Activated CD4-positive, alpha-beta T cell treated with anti-CD3 and anti-CD28 coated beads for 36 hours (primary cell): ENCODE measurements around the gene OVOL3. TPM values are rescaled to one million over a fixed set of nuclear protein-coding genes. Genes with fewer than 3 reads are reported as not detected.

ENCODE experiments used
- ATAC-seq: fragments of 200-7000 bp; cut with Tn5 transposase; one replicate; pipeline ENCODE4 v1.10.0; 2021; ENCODE audit warnings: mild to moderate bottlenecking, moderate library complexity
- CTCF ChIA-PET: fragments of 350-600 bp; sonication (Branson Sonifier 250); formaldehyde crosslinking; loops from one replicate; lab custom pipeline; 2021; ENCODE audit warnings: antibody characterized with exemption; lab: Charles Lee
- POLR2A ChIA-PET: fragments of 350-600 bp; sonication (Branson Sonifier 250); formaldehyde crosslinking; loops from one replicate; lab custom pipeline; 2021; ENCODE audit warnings: antibody characterized with exemption, inconsistent platforms; lab: Charles Lee
- DNase-seq: peaks from one replicate; pipeline ENCODE4 v3.0.0-alpha.2; 2020
- H3K27ac Mint-ChIP-seq: one replicate; pipeline ENCODE4 v1.8.0; 2021; ENCODE audit warnings: mixed read lengths
- H3K27me3 Mint-ChIP-seq: one replicate; pipeline ENCODE4 v1.8.0; 2021; ENCODE audit warnings: mixed read lengths
- H3K36me3 Mint-ChIP-seq: one replicate; pipeline ENCODE4 v1.8.0; 2021; ENCODE audit warnings: low read depth, mixed read lengths
- H3K4me1 Mint-ChIP-seq: one replicate; pipeline ENCODE4 v1.8.0; 2021; ENCODE audit warnings: mixed read lengths
- H3K4me3 Mint-ChIP-seq: one replicate; pipeline ENCODE4 v1.8.0; 2021; ENCODE audit warnings: mild to moderate bottlenecking, moderate library complexity, mixed read lengths
- H3K9me3 Mint-ChIP-seq: one replicate; pipeline ENCODE4 v1.8.0; 2021; ENCODE audit warnings: low read depth, mixed read lengths
- intact Hi-C, 2 experiments: fragments of 100-400 bp; cut with DNase I in 1 of 2; cut with micrococcal nuclease in 1 of 2; formaldehyde crosslinking; loops; one replicate each; pipeline versions ENCODE4 v1.14.2 to v1.15.1; 2022 to 2024; cut with DNase I, micrococcal nuclease
- total RNA-seq, 2 experiments: library from RNA; stranded (reverse); gene quantifications; one replicate each; pipeline ENCODE4 v1.2.3, GENCODE V29; 2021

OVOL3 gene
- total RNA-seq, 2 experiments from 2014 or later = not detected

GRCh38 chr19:36084231-36085009 lies 26.5 kb upstream of the OVOL3 start:
- CTCF ChIA-PET = no interaction called here
- H3K4me1 Mint-ChIP-seq = no peaks in the 10 kb centered on the region
- no peak for ATAC-seq
- POLR2A ChIA-PET = interaction anchor here (0.8 kb wide), 1 partner anchor 1964 kb away, joined by 3 read pairs; no protein-coding TSS in a partner anchor
- H3K4me3 Mint-ChIP-seq = no peak overlapping the region
- intact Hi-C loops = no loop called here
- no peaks in the 10 kb centered on the region for H3K9me3 Mint-ChIP-seq
- no peak overlapping the region for H3K27ac Mint-ChIP-seq
- DNase-seq = no peak
- H3K36me3 Mint-ChIP-seq = peaks cover 38% of the 10 kb centered on the region
- H3K27me3 Mint-ChIP-seq = no peaks in the 10 kb centered on the region

DNA sequence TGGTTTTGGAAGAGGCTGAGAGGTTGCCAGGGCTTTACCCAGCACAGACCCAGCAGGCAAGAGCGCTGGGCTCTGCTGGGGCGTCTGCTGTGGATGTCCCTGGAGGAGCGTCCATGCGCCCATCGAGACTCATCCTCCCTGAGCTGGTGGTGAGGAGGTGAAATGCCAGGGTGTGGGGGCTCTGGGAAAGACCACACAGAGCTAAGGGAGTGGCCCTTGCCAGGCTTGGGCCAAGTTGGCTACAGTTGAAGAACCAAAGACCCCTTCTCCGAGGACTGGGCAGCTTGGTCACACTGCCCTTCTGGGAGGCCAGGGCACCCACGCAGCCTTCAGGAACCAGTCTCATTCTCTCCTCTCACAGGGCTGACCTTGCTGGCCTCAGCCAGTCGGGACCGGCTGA lies 24.6 kb upstream of the OVOL3 start:
- Mint-ChIP-seq H3K4me1 (no peaks in the 10 kb centered on the region), H3K9me3 (no peaks in the 10 kb centered on the region), H3K36me3 (peaks cover 46% of the 10 kb centered on the region), H3K27ac (no peak overlapping the region), H3K27me3 (no peaks in the 10 kb centered on the region), H3K4me3 (no peak overlapping the region)
- ChIA-PET CTCF (interaction anchor here (0.7 kb wide), 1 partner anchor 11 kb away, joined by 3 read pairs; no protein-coding TSS in a partner anchor), POLR2A (no interaction called here)
- intact Hi-C loops = no loop called here
- DNase-seq (no peak), ATAC-seq (no peak)

- Mint-ChIP-seq H3K27ac (no peak overlapping the region), H3K9me3 (no peaks in the 10 kb centered on the region), H3K36me3 (peaks cover 35% of the 10 kb centered on the region), H3K4me1 (peaks cover 19% of the 10 kb centered on the region), H3K27me3 (no peaks in the 10 kb centered on the region), H3K4me3 (no peak overlapping the region)
- DNase-seq = no peak
- POLR2A ChIA-PET = no interaction called here
- CTCF ChIA-PET = no interaction called here
- intact Hi-C loops = no loop called here
- ATAC-seq = no peak
Measured at GRCh38 chr19:36089847-36090246, 21.1 kb upstream of the OVOL3 start.

DNA sequence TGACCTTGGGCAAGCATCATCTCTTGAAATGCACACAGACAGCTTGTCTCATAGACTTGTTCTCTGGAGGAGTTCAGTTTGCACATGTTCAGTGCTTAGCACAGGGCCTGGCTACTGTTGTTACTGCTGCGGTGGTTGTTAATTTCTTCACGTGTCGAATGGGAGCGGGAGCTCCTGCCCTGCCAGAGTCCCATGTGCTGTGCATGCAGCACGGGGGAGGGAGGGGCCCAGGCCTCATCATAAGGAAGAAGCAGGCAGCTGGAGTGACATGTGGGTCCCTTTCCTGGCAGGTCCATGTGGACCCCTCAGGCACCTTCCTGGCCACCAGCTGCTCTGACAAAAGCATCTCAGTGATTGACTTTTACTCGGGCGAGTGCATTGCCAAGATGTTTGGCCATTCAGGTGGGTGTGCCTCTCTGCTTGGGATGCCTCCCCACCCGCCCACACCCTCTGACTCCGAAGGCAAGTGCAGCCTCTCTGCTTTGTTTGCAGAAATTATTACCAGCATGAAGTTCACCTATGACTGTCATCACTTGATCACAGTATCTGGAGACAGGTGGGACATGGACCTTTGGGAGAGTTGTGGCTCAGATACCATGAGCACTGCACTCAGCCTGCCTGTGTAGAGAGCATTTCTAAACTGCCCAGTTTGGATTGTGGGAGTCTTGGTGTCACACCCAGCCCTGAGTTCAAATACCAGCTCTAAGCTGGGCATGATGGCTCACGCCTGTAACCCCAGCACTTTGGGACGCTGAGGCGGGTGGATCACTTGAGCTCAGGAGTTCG lies 19.8 kb upstream of the OVOL3 start:
- Mint-ChIP-seq H3K27ac (no peak overlapping the region), H3K9me3 (no peaks in the 10 kb centered on the region), H3K36me3 (peaks cover 32% of the 10 kb centered on the region), H3K27me3 (no peaks in the 10 kb centered on the region), H3K4me1 (peaks cover 19% of the 10 kb centered on the region), H3K4me3 (no peak overlapping the region)
- no peak for DNase-seq
- ATAC-seq = no peak
- ChIA-PET CTCF (no interaction called here), POLR2A (no interaction called here)
- intact Hi-C loops = no loop called here

- ATAC-seq = peak; percentile 9
- Mint-ChIP-seq H3K27ac (peak overlapping the region; percentile 51), H3K4me3 (no peak overlapping the region), H3K4me1 (peaks cover 19% of the 10 kb centered on the region), H3K36me3 (peaks cover 36% of the 10 kb centered on the region), H3K9me3 (no peaks in the 10 kb centered on the region), H3K27me3 (no peaks in the 10 kb centered on the region)
- ChIA-PET POLR2A (no interaction called here), CTCF (no interaction called here)
- no peak for DNase-seq
- intact Hi-C loops = no loop called here
Measured at GRCh38 chr19:36092566-36092965, 18.4 kb upstream of the OVOL3 start.

GRCh38 chr19:36093146-36093662 lies 17.7 kb upstream of the OVOL3 start:
- Mint-ChIP-seq H3K4me1 (peaks cover 19% of the 10 kb centered on the region), H3K36me3 (peaks cover 36% of the 10 kb centered on the region), H3K27me3 (no peaks in the 10 kb centered on the region), H3K27ac (peak overlapping the region; percentile 47), H3K4me3 (no peak overlapping the region), H3K9me3 (no peaks in the 10 kb centered on the region)
- intact Hi-C loops = loop anchor here in 1 of 2 experiments (1.0 kb wide), 1 partner anchor 39 kb away; the partner anchor contains the start of genes THAP8 and WDR62
- DNase-seq = peak; percentile 59
- ChIA-PET CTCF (no interaction called here), POLR2A (no interaction called here)
- ATAC-seq = peak; percentile 87

- intact Hi-C loops = loop anchor here in 1 of 2 experiments (1.0 kb wide), 1 partner anchor 39 kb away; the partner anchor contains the start of genes THAP8 and WDR62
- ChIA-PET POLR2A (no interaction called here), CTCF (interaction anchor here (0.7 to 1.3 kb wide), 2 partner anchors 10 to 215 kb away, joined by 3 read pairs; no protein-coding TSS in a partner anchor)
- peak; percentile 31 for ATAC-seq
- H3K27me3 Mint-ChIP-seq = no peaks in the 10 kb centered on the region
- H3K4me1 Mint-ChIP-seq = peaks cover 19% of the 10 kb centered on the region
- peak overlapping the region; percentile 47 for H3K27ac Mint-ChIP-seq
- no peak for DNase-seq
- H3K4me3 Mint-ChIP-seq = no peak overlapping the region
- H3K36me3 Mint-ChIP-seq = peaks cover 37% of the 10 kb centered on the region
- H3K9me3 Mint-ChIP-seq = no peaks in the 10 kb centered on the region
Measured at GRCh38 chr19:36093687-36094086, 17.3 kb upstream of the OVOL3 start.

- ChIA-PET CTCF (interaction anchor here (1.6 kb wide), 1 partner anchor 11 kb away, joined by 3 read pairs; no protein-coding TSS in a partner anchor), POLR2A (no interaction called here)
- Mint-ChIP-seq H3K36me3 (peaks cover 29% of the 10 kb centered on the region), H3K9me3 (no peaks in the 10 kb centered on the region), H3K4me3 (no peak overlapping the region), H3K4me1 (peaks cover 19% of the 10 kb centered on the region), H3K27me3 (no peaks in the 10 kb centered on the region), H3K27ac (no peak overlapping the region)
- no peak for DNase-seq
- ATAC-seq = no peak
- intact Hi-C loops = no loop called here
Measured at GRCh38 chr19:36097036-36097435, 13.9 kb upstream of the OVOL3 start.

- Mint-ChIP-seq H3K9me3 (no peaks in the 10 kb centered on the region), H3K27me3 (no peaks in the 10 kb centered on the region), H3K36me3 (peaks cover 22% of the 10 kb centered on the region), H3K4me1 (no peaks in the 10 kb centered on the region), H3K27ac (no peak overlapping the region), H3K4me3 (no peak overlapping the region)
- CTCF ChIA-PET = no interaction called here
- ATAC-seq (no peak), DNase-seq (no peak)
- POLR2A ChIA-PET = interaction anchor here (0.6 kb wide), 1 partner anchor 16 kb away, joined by 3 read pairs; the partner anchor contains the start of gene POLR2I
- intact Hi-C loops = no loop called here
Measured at GRCh38 chr19:36099166-36099785, 11.7 kb upstream of the OVOL3 start.

DNA sequence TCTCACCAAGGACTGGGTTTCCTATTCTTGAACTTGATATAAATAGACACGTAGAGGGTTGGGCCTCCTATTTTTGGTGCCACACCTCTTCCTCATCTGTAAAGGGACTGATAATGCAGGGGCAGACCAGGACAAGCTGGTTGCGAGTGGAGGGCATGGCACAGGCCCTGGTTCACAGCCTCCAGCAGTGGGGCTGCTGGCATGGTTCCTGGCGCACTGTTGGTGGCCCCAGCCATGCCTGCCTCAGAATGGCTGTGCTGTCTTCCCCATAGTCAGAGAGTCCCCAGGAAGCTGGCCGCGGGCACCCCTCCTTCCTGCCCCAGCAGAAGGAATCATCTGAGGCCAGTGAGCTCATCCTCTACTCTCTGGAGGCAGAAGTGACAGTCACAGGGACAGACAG lies 10.5 kb upstream of the OVOL3 start:
- H3K4me1 Mint-ChIP-seq = no peaks in the 10 kb centered on the region
- H3K27me3 Mint-ChIP-seq = no peaks in the 10 kb centered on the region
- POLR2A ChIA-PET = interaction anchor here (1.3 kb wide), 1 partner anchor 14 kb away, joined by 6 read pairs; the partner anchor contains the start of genes POLR2I and TBCB
- no peak for DNase-seq
- H3K4me3 Mint-ChIP-seq = no peak overlapping the region
- no peak overlapping the region for H3K27ac Mint-ChIP-seq
- ATAC-seq = no peak
- CTCF ChIA-PET = no interaction called here
- intact Hi-C loops = no loop called here
- H3K9me3 Mint-ChIP-seq = no peaks in the 10 kb centered on the region
- H3K36me3 Mint-ChIP-seq = peaks cover 16% of the 10 kb centered on the region
